Keratinocyte (primary cell): ENCODE data around the gene TMEM17. TPM values are rescaled to one million over a fixed set of nuclear protein-coding genes. Genes with fewer than 3 reads are reported as not detected.
"Not testable (repeated sequence)": the region's sequence is repeated elsewhere in the genome, so short reads cannot be mapped to it uniquely, and the experiment has no call there.

Source experiments
- DNase-seq: peaks from one replicate; pipeline ENCODE4 v3.0.0-alpha.2; 2011; ENCODE audit warnings: low read depth, missing footprints, low spot score
- FAIRE-seq: peaks from 2 replicates; lab custom pipeline; 2011; peaks lifted over from hg19 to GRCh38; lab: Jason Lieb, UNC
- H2AFZ ChIP-seq: 2 replicates; pipeline ENCODE4 v1.6.0; 2012; ENCODE audit warnings: low read length, control low read depth, inconsistent platforms; ENCODE audit not compliant: control insufficient read depth
- H3K27ac ChIP-seq: 2 replicates; pipeline ENCODE4 v1.5.1; 2011; ENCODE audit warnings: low read length; ENCODE audit not compliant: control insufficient read depth, insufficient read depth
- H3K27me3 ChIP-seq: 3 replicates; pipeline ENCODE4 v1.6.0; 2011; ENCODE audit warnings: low read length; ENCODE audit not compliant: control insufficient read depth, insufficient read depth; ENCODE audit errors: extremely low read depth
- H3K36me3 ChIP-seq, 2 experiments: 2 replicates in 1 of 2; 3 replicates in 1 of 2; pipeline ENCODE4 v1.5.1; 2011; ENCODE audit warnings: low read length in 2 of 2, mild to moderate bottlenecking in 1 of 2; ENCODE audit not compliant: control insufficient read depth in 2 of 2, insufficient read depth in 2 of 2; ENCODE audit errors: extremely low read depth in 1 of 2
- H3K4me1 ChIP-seq: 3 replicates; pipeline ENCODE4 v1.5.1; 2011; ENCODE audit warnings: low read length; ENCODE audit not compliant: control insufficient read depth, insufficient read depth; ENCODE audit errors: extremely low read depth
- H3K4me2 ChIP-seq: 3 replicates; pipeline ENCODE4 v1.6.0; 2011; ENCODE audit warnings: low read depth, low read length; ENCODE audit not compliant: control insufficient read depth, insufficient read depth; ENCODE audit errors: extremely low read depth
- H3K4me3 ChIP-seq, 3 experiments: fragments of 200-600 bp in 1 of 3; sonication (generic) in 1 of 3; 2 replicates in 2 of 3; 3 replicates in 1 of 3; pipeline ENCODE4 v1.5.1; 2011 to 2016; ENCODE audit warnings: low read length in 3 of 3, mild to moderate bottlenecking in 3 of 3, control low read depth in 2 of 3, inconsistent platforms in 1 of 3, low read depth in 1 of 3, mixed read lengths in 1 of 3, mixed run types in 1 of 3, moderate library complexity in 1 of 3; ENCODE audit not compliant: control insufficient read depth in 2 of 3, insufficient read depth in 2 of 3; ENCODE audit errors: extremely low read depth in 1 of 3
- H3K79me2 ChIP-seq: 2 replicates; pipeline ENCODE4 v1.6.0; 2012; ENCODE audit warnings: low read length; ENCODE audit not compliant: control insufficient read depth, insufficient read depth
- H3K9ac ChIP-seq: 3 replicates; pipeline ENCODE4 v1.6.0; 2011; ENCODE audit warnings: low read length; ENCODE audit not compliant: control insufficient read depth, insufficient read depth; ENCODE audit errors: extremely low read depth
- H3K9me1 ChIP-seq: 3 replicates; pipeline ENCODE4 v1.6.0; 2011; ENCODE audit warnings: low read length; ENCODE audit not compliant: control insufficient read depth, insufficient read depth; ENCODE audit errors: extremely low read depth
- H3K9me3 ChIP-seq: 2 replicates; pipeline ENCODE4 v1.5.1; 2012; ENCODE audit warnings: low read depth, low read length; ENCODE audit not compliant: control insufficient read depth
- H4K20me1 ChIP-seq: 3 replicates; pipeline ENCODE4 v1.6.0; 2011; ENCODE audit warnings: low read length; ENCODE audit not compliant: control insufficient read depth, insufficient read depth; ENCODE audit errors: extremely low read depth
- EZH2 ChIP-seq: IDR thresholded peaks from one replicate; pipeline ENCODE4 v1.6.1; 2012; ENCODE audit warnings: inconsistent platforms, mild to moderate bottlenecking, low read length, moderate library complexity
- dilution Hi-C: fragments of 300-500 bp; cut with MboI; formaldehyde crosslinking; loops from one replicate; pipeline ENCODE4 v1.7.0; 2020; ENCODE audit warnings: low sequenced_read_pairs; ENCODE audit not compliant: extremely low pct_ligation_motif_present
- polyA plus RNA-seq, 5 experiments: library from polyadenylated mRNA; depleted of rRNA in 3 of 5; stranded (reverse) in 3 of 5; stranded (forward) in 1 of 5; unstranded in 1 of 5; fragments of >200 nt; gene quantifications; 1 replicate in 1 of 5; 2 replicates in 3 of 5; 3 replicates in 1 of 5; pipeline versions ENCODE4 v1.2.1 to v1.2.3, GENCODE V29; 2011 to 2012; ENCODE audit warnings: missing spikeins in 2 of 5, low read depth in 1 of 5, low replicate concordance in 1 of 5
- TF ChIP-seq, protein P1 (sequence below), 3 experiments: IDR thresholded peaks in 1 of 3; conservative IDR thresholded peaks in 1 of 3; optimal IDR thresholded peaks in 1 of 3; 2 replicates in 2 of 3; 3 replicates in 1 of 3; pipeline versions ENCODE3 to v1.5.1; 2011; ENCODE audit warnings: low read length in 3 of 3, mild to moderate bottlenecking in 3 of 3, moderate library complexity in 2 of 3, control low read depth in 1 of 3, inconsistent platforms in 1 of 3; ENCODE audit not compliant: insufficient read depth in 2 of 3; ENCODE audit errors: extremely low read depth in 1 of 3

The TMEM17 gene
- polyA plus RNA-seq, 1 donor (not counting 4 experiments of a cell fraction or from before 2014, with no cell fraction given) = 5.1 TPM

GRCh38 chr2:62537814-62538213 is 31.8 kb upstream of the TMEM17 start:
- Histone ChIP-seq H4K20me1 (no peaks in the 10 kb centered on the region), H3K27me3 (no peaks in the 10 kb centered on the region), H2AFZ (no peak overlapping the region), H3K27ac (no peak overlapping the region), H3K4me3 (no peak overlapping the region), H3K9me1 (no peaks in the 10 kb centered on the region), H3K9ac (no peak overlapping the region), H3K4me2 (no peak overlapping the region), H3K4me1 (peaks cover 24% of the 10 kb centered on the region), H3K36me3 (no peaks in the 10 kb centered on the region), H3K9me3 (no peaks in the 10 kb centered on the region), H3K79me2 (no peaks in the 10 kb centered on the region)
- DNase-seq (no peak), FAIRE-seq (no peak)
- dilution Hi-C loops = no loop called here
- TF ChIP-seq, protein P1, sequence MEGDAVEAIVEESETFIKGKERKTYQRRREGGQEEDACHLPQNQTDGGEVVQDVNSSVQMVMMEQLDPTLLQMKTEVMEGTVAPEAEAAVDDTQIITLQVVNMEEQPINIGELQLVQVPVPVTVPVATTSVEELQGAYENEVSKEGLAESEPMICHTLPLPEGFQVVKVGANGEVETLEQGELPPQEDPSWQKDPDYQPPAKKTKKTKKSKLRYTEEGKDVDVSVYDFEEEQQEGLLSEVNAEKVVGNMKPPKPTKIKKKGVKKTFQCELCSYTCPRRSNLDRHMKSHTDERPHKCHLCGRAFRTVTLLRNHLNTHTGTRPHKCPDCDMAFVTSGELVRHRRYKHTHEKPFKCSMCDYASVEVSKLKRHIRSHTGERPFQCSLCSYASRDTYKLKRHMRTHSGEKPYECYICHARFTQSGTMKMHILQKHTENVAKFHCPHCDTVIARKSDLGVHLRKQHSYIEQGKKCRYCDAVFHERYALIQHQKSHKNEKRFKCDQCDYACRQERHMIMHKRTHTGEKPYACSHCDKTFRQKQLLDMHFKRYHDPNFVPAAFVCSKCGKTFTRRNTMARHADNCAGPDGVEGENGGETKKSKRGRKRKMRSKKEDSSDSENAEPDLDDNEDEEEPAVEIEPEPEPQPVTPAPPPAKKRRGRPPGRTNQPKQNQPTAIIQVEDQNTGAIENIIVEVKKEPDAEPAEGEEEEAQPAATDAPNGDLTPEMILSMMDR (optimal IDR thresholded peaks at IDR 0.05 in 1 of 3, IDR thresholded peaks at IDR 0.05 in 1 of 3, conservative IDR thresholded peaks at IDR 0.05 in 1 of 3; ENCODE audit: extremely low read depth in 1 of 3, insufficient read depth in 2 of 3, low read length in 3 of 3) = no peak
- no peak for TF ChIP-seq EZH2

DNA sequence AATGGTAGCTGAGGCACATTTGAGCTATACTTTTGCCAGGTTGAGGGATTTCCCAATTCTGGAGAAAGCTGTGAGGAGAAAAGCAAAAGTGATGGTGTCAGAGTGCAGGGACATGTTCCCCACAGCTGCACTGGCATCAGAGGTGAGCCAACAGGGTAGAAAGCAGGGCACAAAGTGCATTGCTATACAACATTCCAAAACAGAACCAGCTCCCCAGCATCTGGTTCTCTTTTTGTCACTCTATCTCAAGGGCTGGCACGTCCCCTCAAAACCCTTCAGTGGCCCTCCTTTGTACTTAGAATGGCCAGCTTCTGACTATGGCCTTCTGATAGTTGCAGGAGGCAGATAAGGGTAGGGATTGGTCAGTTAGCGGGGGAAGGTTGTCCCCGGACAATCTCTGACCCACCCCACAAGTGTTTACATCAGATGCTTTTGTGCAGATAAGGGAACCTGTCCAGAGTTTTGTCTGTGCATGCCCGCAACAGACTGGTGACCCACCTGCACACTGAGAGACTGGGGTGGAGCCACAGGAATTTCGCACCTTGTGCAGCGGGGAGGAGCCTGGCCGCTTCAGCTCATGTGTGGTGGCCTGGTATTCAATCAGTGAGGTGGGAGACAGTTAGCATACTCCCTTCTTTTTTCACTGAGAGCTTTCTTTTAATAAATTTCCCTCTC is 31.0 kb upstream of the TMEM17 start:
- TF ChIP-seq, protein P1 (optimal IDR thresholded peaks at IDR 0.05 in 1 of 3, IDR thresholded peaks at IDR 0.05 in 1 of 3, conservative IDR thresholded peaks at IDR 0.05 in 1 of 3; ENCODE audit: extremely low read depth in 1 of 3, insufficient read depth in 2 of 3, low read length in 3 of 3) = no peak
- no peak for TF ChIP-seq EZH2
- Histone ChIP-seq H3K9ac (no peak overlapping the region), H3K27me3 (no peaks in the 10 kb centered on the region), H3K27ac (no peak overlapping the region), H3K4me2 (peak overlapping the region; percentile 43), H4K20me1 (no peaks in the 10 kb centered on the region), H3K9me1 (no peaks in the 10 kb centered on the region), H3K79me2 (no peaks in the 10 kb centered on the region), H3K4me3 (no peak overlapping the region), H2AFZ (peak overlapping the region; percentile 37), H3K36me3 (no peaks in the 10 kb centered on the region), H3K4me1 (peaks cover 24% of the 10 kb centered on the region), H3K9me3 (no peaks in the 10 kb centered on the region)
- DNase-seq (no peak), FAIRE-seq (peak; percentile 97)
- dilution Hi-C loops = no loop called here

DNA sequence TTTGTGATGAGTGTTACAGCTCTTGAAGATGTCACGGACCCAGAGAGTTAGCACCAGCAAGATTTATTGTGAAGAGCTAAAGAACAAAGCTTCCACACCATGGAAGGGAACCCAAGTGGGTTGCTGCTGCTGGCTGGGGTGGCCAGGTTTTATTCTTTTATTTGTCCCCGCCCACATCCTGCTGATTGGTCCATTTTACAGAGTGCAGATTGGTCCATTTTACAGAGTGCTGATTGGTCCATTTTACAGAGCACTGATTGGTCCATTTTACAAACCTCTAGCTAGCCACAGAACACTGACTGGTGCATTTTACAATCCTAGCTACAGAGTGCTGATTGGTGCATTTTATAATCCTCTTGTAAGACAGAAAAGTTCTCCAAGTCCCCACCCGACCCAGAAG is 29.5 kb upstream of the TMEM17 start:
- H2AFZ ChIP-seq, FAIRE-seq, H3K79me2 ChIP-seq, H3K4me2 ChIP-seq, H3K9ac ChIP-seq, DNase-seq, H3K36me3 ChIP-seq, H4K20me1 ChIP-seq, H3K9me3 ChIP-seq, H3K27ac ChIP-seq, H3K9me1 ChIP-seq, H3K27me3 ChIP-seq, H3K4me3 ChIP-seq, dilution Hi-C loops: not testable (repeated sequence)
- H3K4me1 ChIP-seq = peaks cover 24% of the 10 kb centered on the region
